MCF 10A (cell line): ENCODE data around the gene CAMK1D. TPM values are rescaled to one million over a fixed set of nuclear protein-coding genes. Genes with fewer than 3 reads are reported as not detected.
A peak's percentile ranks its signal among the peaks of the same experiment; 100 is the strongest.

Experiments used
- BruUV-seq: library from RNA; stranded (reverse); fragments of 400-500 nt; replicated peaks from 2 replicates; lab custom pipeline; 2021; lab: Mats Ljungman, UMichigan
- CTCF ChIA-PET: fragments of 300-600 bp; sonication (Branson Sonifier 250); formaldehyde crosslinking; extraction: SDS; loops from one replicate; lab custom pipeline; 2021; ENCODE audit warnings: antibody characterized with exemption, inconsistent platforms; lab: Yijun Ruan, JAX
- POLR2A ChIA-PET: fragments of 300-600, 350-650 bp; sonication (Branson Sonifier 250); formaldehyde crosslinking; extraction: SDS; loops from one replicate; lab custom pipeline; 2020; ENCODE audit warnings: antibody characterized with exemption, inconsistent platforms; lab: Yijun Ruan, JAX
- DNase-seq: peaks from one replicate; pipeline ENCODE4 v3.0.0-alpha.2; 2018; ENCODE audit not compliant: unreplicated experiment
- H3K27ac Mint-ChIP-seq: one replicate; pipeline ENCODE4 v1.8.0; 2022; ENCODE audit warnings: mild to moderate bottlenecking, low read depth, mixed read lengths; ENCODE audit not compliant: unreplicated experiment
- H3K27me3 Mint-ChIP-seq: one replicate; pipeline ENCODE4 v1.8.0; 2022; ENCODE audit warnings: mixed read lengths; ENCODE audit not compliant: insufficient read depth, unreplicated experiment
- H3K36me3 Mint-ChIP-seq: one replicate; pipeline ENCODE4 v1.8.0; 2022; ENCODE audit warnings: mild to moderate bottlenecking, moderate library complexity, mixed read lengths; ENCODE audit not compliant: insufficient read depth, unreplicated experiment
- H3K4me1 Mint-ChIP-seq: one replicate; pipeline ENCODE4 v1.8.0; 2022; ENCODE audit warnings: mixed read lengths; ENCODE audit not compliant: insufficient read depth, unreplicated experiment
- H3K4me3 Mint-ChIP-seq: one replicate; pipeline ENCODE4 v1.8.0; 2022; ENCODE audit warnings: mild to moderate bottlenecking, moderate library complexity, mixed read lengths; ENCODE audit not compliant: unreplicated experiment
- H3K9me3 Mint-ChIP-seq: one replicate; pipeline ENCODE4 v1.8.0; 2022; ENCODE audit warnings: mixed read lengths; ENCODE audit not compliant: unreplicated experiment
- intact Hi-C: fragments of 100-400 bp; cut with micrococcal nuclease; formaldehyde crosslinking; loops from 2 replicates; pipeline ENCODE4 v1.14.1; 2022
- total RNA-seq: library from RNA; stranded (reverse); gene quantifications from 2 replicates; pipeline ENCODE4 v1.2.3, GENCODE V29; 2022
- TF ChIP-seq, protein P1 (sequence below): fragments of 200-600 bp; IDR thresholded peaks from one replicate; pipeline ENCODE4 v1.8.0; 2022; ENCODE audit warnings: antibody characterized with exemption, mild to moderate bottlenecking; ENCODE audit not compliant: unreplicated experiment

CAMK1D gene
- total RNA-seq, 1 experiment from 2014 or later: 1.7 TPM

DNA sequence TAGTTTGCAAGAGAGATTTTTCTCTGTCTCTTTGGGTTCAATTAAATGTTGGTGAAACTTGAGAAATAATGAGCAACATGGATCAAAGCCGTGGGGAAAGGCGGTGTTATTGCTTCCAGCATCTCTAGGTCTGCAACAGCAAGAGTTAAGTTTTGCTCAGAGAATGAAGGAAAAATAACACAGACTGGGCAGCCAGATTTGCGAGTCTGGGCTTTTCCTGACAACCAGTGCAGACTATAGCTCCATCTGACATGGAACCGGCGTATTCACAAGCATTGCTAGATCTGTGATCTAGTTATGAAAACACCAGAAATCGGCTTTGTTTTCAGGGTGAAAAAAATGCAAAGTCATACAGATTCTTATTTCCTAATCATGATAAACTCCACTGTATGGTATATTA lies 110.4 kb downstream of the CAMK1D start:
- POLR2A ChIA-PET: no interaction called here
- no peak for DNase-seq
- intact Hi-C loops: no loop called here
- CTCF ChIA-PET: interaction anchor here (1.0 kb wide), 1 partner anchor 12 kb away, joined by 4 read pairs; no protein-coding TSS in a partner anchor
- Mint-ChIP-seq H3K36me3 (no peaks in the 10 kb centered on the region), H3K9me3 (no peaks in the 10 kb centered on the region), H3K4me1 (peaks cover 5% of the 10 kb centered on the region), H3K27me3 (peaks cover 9% of the 10 kb centered on the region), H3K4me3 (no peak overlapping the region), H3K27ac (no peak overlapping the region)
- TF ChIP-seq, protein P1, sequence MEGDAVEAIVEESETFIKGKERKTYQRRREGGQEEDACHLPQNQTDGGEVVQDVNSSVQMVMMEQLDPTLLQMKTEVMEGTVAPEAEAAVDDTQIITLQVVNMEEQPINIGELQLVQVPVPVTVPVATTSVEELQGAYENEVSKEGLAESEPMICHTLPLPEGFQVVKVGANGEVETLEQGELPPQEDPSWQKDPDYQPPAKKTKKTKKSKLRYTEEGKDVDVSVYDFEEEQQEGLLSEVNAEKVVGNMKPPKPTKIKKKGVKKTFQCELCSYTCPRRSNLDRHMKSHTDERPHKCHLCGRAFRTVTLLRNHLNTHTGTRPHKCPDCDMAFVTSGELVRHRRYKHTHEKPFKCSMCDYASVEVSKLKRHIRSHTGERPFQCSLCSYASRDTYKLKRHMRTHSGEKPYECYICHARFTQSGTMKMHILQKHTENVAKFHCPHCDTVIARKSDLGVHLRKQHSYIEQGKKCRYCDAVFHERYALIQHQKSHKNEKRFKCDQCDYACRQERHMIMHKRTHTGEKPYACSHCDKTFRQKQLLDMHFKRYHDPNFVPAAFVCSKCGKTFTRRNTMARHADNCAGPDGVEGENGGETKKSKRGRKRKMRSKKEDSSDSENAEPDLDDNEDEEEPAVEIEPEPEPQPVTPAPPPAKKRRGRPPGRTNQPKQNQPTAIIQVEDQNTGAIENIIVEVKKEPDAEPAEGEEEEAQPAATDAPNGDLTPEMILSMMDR: no peak
- BruUV-seq: no TSS peak

DNA sequence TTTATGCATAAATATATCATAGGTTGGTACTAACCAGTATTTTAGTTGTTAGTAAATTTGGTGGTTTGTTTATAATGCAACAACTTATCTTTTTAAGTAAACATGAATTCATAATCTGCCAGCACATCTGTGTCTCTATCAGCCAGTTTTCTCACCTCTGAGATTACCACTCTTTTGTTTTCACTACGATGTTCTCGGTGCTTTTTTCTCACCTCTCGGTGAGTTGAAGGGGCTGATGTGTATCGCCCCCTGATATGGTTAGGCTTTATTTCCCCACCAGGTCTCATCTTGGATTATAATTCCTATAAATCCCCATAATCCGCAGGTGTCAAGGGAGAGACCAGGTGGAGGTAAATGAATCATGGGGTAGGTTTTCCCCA lies 114.1 kb downstream of the CAMK1D start:
- H3K4me1 Mint-ChIP-seq: peaks cover 3% of the 10 kb centered on the region
- no peaks in the 10 kb centered on the region for H3K36me3 Mint-ChIP-seq
- ChIA-PET CTCF (no interaction called here), POLR2A (no interaction called here)
- peaks cover 9% of the 10 kb centered on the region for H3K27me3 Mint-ChIP-seq
- intact Hi-C loops: no loop called here
- BruUV-seq: no TSS peak
- H3K9me3 Mint-ChIP-seq: no peaks in the 10 kb centered on the region
- H3K27ac Mint-ChIP-seq: no peak overlapping the region
- no peak for DNase-seq
- TF ChIP-seq, protein P1: no peak
- H3K4me3 Mint-ChIP-seq: no peak overlapping the region

DNA sequence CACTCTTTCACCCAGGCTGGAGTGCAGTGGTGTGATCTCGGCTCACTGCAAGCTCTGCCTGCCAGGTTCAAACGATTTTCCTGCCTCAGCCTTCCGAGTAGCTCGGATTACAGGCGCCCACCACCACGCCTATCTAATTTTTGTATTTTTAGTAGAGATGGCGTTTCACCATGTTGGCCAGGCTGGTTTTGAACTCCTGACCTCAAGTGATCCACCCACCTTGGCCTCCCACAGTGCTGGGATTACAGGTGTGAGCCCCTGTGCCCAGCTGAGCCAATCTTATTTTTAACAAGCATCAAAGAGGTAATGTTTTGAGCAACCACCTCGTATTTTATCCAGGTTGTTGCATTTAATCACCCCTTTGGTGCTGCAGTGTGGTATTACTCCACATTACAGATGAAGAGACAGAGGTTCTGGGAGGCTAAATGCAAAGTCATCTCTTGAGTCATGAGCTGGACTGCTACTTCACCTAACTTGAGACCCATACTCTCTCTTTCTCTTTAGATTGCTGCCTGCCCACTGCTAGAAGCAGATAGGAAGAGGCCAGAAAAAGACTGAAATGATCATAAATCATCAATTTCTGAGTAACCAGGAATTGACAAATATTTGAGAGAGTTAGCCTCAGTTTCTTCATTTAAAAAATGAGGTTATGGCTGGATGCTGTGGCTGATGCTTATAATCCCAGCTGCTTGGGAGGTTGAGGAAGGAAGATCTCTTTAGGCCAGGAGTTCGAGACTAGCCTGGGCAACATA lies 116.2 kb downstream of the CAMK1D start:
- ChIA-PET POLR2A (interaction anchor here (0.5 kb wide), 1 partner anchor 48 kb away, joined by 3 read pairs; no protein-coding TSS in a partner anchor), CTCF (interaction anchor here (0.6 to 0.7 kb wide), 3 partner anchors 188 to 845 kb away, joined by 3 read pairs; no protein-coding TSS in a partner anchor)
- no peak overlapping the region for H3K4me3 Mint-ChIP-seq
- H3K4me1 Mint-ChIP-seq: peaks cover 3% of the 10 kb centered on the region
- intact Hi-C loops: no loop called here
- no peaks in the 10 kb centered on the region for H3K36me3 Mint-ChIP-seq
- no peak overlapping the region for H3K27ac Mint-ChIP-seq
- peaks cover 2% of the 10 kb centered on the region for H3K27me3 Mint-ChIP-seq
- no peak for DNase-seq
- TF ChIP-seq, protein P1: no peak
- H3K9me3 Mint-ChIP-seq: no peaks in the 10 kb centered on the region
- no TSS peak for BruUV-seq

DNA sequence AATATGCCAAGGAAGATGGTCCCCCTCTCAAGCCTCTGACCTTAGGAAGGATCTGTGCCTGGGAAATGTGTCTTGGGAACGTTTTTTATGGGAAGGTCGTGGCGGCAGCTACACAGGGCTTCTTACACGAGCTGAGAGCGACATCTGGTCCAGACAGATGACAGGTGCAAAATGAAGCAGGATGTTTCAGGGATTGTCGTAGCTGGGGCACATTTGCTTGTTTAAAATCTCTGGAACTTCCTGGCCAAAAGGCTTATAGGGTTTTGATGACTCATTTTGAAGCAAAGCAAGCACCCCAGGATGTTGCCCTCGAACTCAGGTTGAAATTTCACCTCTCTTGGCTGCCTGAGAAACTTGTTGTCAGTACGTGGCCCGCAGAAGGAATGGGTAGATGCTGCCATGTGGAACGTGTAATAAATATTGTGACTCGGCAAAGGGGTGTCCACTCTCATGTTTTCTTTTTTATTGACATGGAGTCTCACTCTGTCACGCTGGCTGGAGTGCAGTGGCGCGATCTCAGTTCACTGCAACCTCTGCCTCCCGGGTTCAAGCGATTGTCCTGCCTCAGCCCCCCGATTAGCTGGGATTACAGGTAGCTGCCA lies 117.5 kb downstream of the CAMK1D start:
- POLR2A ChIA-PET: no interaction called here
- TF ChIP-seq, protein P1: no peak
- intact Hi-C loops: no loop called here
- Mint-ChIP-seq H3K27ac (no peak overlapping the region), H3K4me3 (no peak overlapping the region), H3K27me3 (peaks cover 11% of the 10 kb centered on the region), H3K36me3 (no peaks in the 10 kb centered on the region), H3K9me3 (no peaks in the 10 kb centered on the region), H3K4me1 (peaks cover 3% of the 10 kb centered on the region)
- peak; percentile 12 for DNase-seq
- no TSS peak for BruUV-seq
- CTCF ChIA-PET: interaction anchor here (0.7 kb wide), 1 partner anchor 179 kb away, joined by 3 read pairs; no protein-coding TSS in a partner anchor
